ENCODE measurements around the gene KCNMB3.

- TF ChIP-seq EZH2 (IDR thresholded peaks at IDR 0.05; ENCODE audit: borderline replicate concordance, insufficient read depth, low read length, poor library complexity, severe bottlenecking) (no peak), CTCF (IDR thresholded peaks at IDR 0.05; ENCODE audit: poor library complexity, severe bottlenecking) (no peak), POLR2AphosphoS5 (IDR thresholded peaks at IDR 0.05) (no peak), RAD21 (conservative IDR thresholded peaks at IDR 0.05) (no peak), REST (IDR thresholded peaks at IDR 0.05; ENCODE audit: borderline replicate concordance) (no peak), TAF1 (IDR thresholded peaks at IDR 0.05; ENCODE audit: low read depth) (no peak)
These were observed 47.2 kb upstream of the KCNMB3 start for GRCh38 chr3:179297971-179298725.

Measured in neural cell (in vitro differentiated cells).